Measurements from ENCODE around the gene MAD1L1.

Gene MAD1L1

DNA sequence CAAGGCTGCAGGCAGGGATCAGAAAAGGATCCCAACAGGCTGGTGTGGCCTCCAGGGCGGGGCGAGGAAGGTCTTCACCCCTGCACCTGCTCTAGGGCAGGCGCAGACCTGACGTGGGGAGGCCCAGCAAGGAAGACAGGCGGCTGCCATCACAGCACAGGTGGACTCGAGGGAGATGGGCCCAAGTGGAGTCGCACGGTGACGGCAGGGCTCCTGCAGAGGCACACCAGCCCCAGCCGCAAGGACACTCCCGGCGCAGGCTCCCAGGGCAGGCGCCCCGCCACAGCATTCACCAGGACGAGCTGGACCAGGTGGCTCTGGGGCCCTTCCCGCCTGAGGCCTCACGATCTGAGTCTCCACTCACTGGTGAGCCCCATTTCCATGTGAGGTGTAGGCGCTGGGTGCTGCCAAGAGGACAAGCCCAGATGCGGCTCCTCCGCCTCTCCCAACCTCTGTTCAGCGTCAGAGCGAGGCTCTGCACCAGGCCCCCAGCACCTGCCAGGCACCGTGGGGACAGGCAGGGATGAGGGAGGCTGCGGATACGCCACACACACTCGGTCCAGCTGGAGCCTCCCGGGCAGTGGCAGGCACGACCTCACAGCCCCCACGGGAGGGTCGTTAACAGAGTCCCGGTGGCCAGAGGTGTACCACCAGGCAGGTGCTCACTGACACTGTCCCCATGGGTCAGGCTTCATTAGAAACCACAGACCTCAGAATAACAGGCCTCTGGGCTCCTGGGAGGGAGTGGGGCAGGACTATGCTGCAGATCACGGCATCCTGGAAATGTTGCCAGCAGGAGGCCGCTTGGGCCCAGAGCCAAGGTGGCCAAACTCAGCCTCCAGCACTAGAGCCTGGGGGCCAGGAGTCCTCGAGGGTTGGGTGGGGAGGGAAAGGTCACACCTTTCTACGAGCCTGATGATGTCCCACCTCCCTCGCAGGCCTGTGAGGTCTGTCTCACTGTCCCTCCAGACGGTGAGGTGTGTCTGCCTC lies 111.6 kb downstream of the MAD1L1 start:
- no peak overlapping the region for H3K27ac ChIP-seq (ENCODE audit: insufficient read depth in 1 of 2, low read depth in 1 of 2, low read length in 2 of 2, poor library complexity in 1 of 2, severe bottlenecking in 2 of 2)
- no peak for DNase-seq

GRCh38 chr7:2120251-2120660 lies 112.5 kb downstream of the MAD1L1 start:
- H3K36me3 ChIP-seq (ENCODE audit: control insufficient read depth in 4 of 4, insufficient read depth in 4 of 4, low read length in 3 of 4) = peaks cover under 1 to 43% (median 5%) of the 10 kb centered on the region in 4 experiments
- H3K27me3 ChIP-seq (replicated peaks in 2 of 5; ENCODE audit: control insufficient read depth in 4 of 5, insufficient read depth in 5 of 5, low read length in 4 of 5) = no peaks in the 10 kb centered on the region
- POLR2A ChIA-PET = interaction anchor here (0.6 kb wide), 1 partner anchor 43 kb away, joined by 3 read pairs; no protein-coding TSS in a partner anchor
- H3K9me3 ChIP-seq (ENCODE audit: control extremely low read depth in 1 of 5, control insufficient read depth in 4 of 5, insufficient read depth in 2 of 5, low read depth in 1 of 5, low read length in 4 of 5) = no peaks in the 10 kb centered on the region
- CTCF ChIA-PET = interaction anchor here (0.9 kb wide), 1 partner anchor 26 kb away, joined by 4 read pairs; no protein-coding TSS in a partner anchor
- WGBS (ENCODE audit: insufficient coverage) = 24% methylated on average over 11 of the region's 12 CpGs
- DNase-seq = peak; percentile 47 to 83 (median 74)
- H3K27ac ChIP-seq (ENCODE audit: insufficient read depth in 1 of 2, low read depth in 1 of 2, low read length in 2 of 2, poor library complexity in 1 of 2, severe bottlenecking in 2 of 2) = no peak overlapping the region
- peaks cover 0 to 35% (median 32%) of the 10 kb centered on the region in 4 experiments for H3K4me1 ChIP-seq (ENCODE audit: control extremely low read depth in 1 of 4, control insufficient read depth in 4 of 4, insufficient read depth in 4 of 4, low read length in 3 of 4)
- peak overlapping the region in 1 of 7 experiments; percentile 50 for H3K4me3 ChIP-seq (ENCODE audit: control insufficient read depth in 1 of 7, extremely low read depth in 1 of 7, insufficient read depth in 4 of 7, low read depth in 2 of 7, low read length in 6 of 7)

More for the DNA sequence above, 111.6 kb downstream of the MAD1L1 start:
- Histone ChIP-seq H3K36me3 (ENCODE audit: control insufficient read depth in 4 of 4, insufficient read depth in 4 of 4, low read length in 3 of 4) (peaks cover 3 to 50% (median 7%) of the 10 kb centered on the region in 4 experiments), H3K4me1 (ENCODE audit: control extremely low read depth in 1 of 4, control insufficient read depth in 4 of 4, insufficient read depth in 4 of 4, low read length in 3 of 4) (peaks cover 0 to 26% (median 23%) of the 10 kb centered on the region in 4 experiments), H3K9me3 (ENCODE audit: control extremely low read depth in 1 of 5, control insufficient read depth in 4 of 5, insufficient read depth in 2 of 5, low read depth in 1 of 5, low read length in 4 of 5) (no peaks in the 10 kb centered on the region), H3K27me3 (replicated peaks in 2 of 5; ENCODE audit: control insufficient read depth in 4 of 5, insufficient read depth in 5 of 5, low read length in 4 of 5) (no peaks in the 10 kb centered on the region), H3K4me3 (ENCODE audit: control insufficient read depth in 1 of 7, extremely low read depth in 1 of 7, insufficient read depth in 4 of 7, low read depth in 2 of 7, low read length in 6 of 7) (no peak overlapping the region)
- ChIA-PET CTCF (no interaction called here), POLR2A (no interaction called here)
- 93% methylated on average over 31 of the region's 37 CpGs for WGBS (ENCODE audit: insufficient coverage)

- H3K4me1 ChIP-seq (ENCODE audit: control extremely low read depth in 1 of 4, control insufficient read depth in 4 of 4, insufficient read depth in 4 of 4, low read length in 3 of 4) = peaks cover 0 to 47% (median 36%) of the 10 kb centered on the region in 4 experiments
- H3K27me3 ChIP-seq (replicated peaks in 2 of 5; ENCODE audit: control insufficient read depth in 4 of 5, insufficient read depth in 5 of 5, low read length in 4 of 5) = no peaks in the 10 kb centered on the region
- no peak for DNase-seq
- ChIA-PET CTCF (interaction anchor here (1.2 to 1.3 kb wide), 3 partner anchors 10 to 19 kb away, joined by 3 to 6 read pairs (median 4); no protein-coding TSS in a partner anchor), POLR2A (no interaction called here)
- H3K27ac ChIP-seq (ENCODE audit: insufficient read depth in 1 of 2, low read depth in 1 of 2, low read length in 2 of 2, poor library complexity in 1 of 2, severe bottlenecking in 2 of 2) = no peak overlapping the region
- no peak overlapping the region for H3K4me3 ChIP-seq (ENCODE audit: control insufficient read depth in 1 of 7, extremely low read depth in 1 of 7, insufficient read depth in 4 of 7, low read depth in 2 of 7, low read length in 6 of 7)
- H3K9me3 ChIP-seq (ENCODE audit: control extremely low read depth in 1 of 5, control insufficient read depth in 4 of 5, insufficient read depth in 2 of 5, low read depth in 1 of 5, low read length in 4 of 5) = no peaks in the 10 kb centered on the region
- 96% methylated on average over 25 of the region's 25 CpGs for WGBS (ENCODE audit: insufficient coverage)
- peaks cover 0 to 50% (median 7%) of the 10 kb centered on the region in 4 experiments for H3K36me3 ChIP-seq (ENCODE audit: control insufficient read depth in 4 of 4, insufficient read depth in 4 of 4, low read length in 3 of 4)
Measured at GRCh38 chr7:2118630-2119190, 114.0 kb downstream of the MAD1L1 start.

DNA sequence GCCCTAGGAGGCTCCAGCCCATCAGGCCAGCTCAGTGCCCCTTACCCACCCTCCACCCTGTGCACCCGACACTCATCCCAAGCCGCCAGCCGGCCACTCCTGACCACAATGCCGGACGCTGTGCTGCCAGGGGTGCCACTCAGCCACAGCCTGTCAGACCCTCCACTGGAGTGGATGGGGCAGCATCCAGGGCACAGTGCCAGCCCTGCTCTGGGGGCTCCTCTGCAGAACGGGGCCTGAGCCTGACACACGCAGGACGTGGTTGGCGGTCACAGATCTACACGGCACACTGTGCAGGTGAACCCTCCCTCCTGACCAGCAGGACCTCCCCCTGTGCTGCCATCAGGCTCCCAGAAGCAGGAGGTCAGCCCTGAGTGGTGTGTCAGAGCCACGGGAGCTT lies 114.7 kb downstream of the MAD1L1 start:
- WGBS (ENCODE audit: insufficient coverage) = 90% methylated on average over 10 of the region's 11 CpGs
- peaks cover 0 to 48% (median 37%) of the 10 kb centered on the region in 4 experiments for H3K4me1 ChIP-seq (ENCODE audit: control extremely low read depth in 1 of 4, control insufficient read depth in 4 of 4, insufficient read depth in 4 of 4, low read length in 3 of 4)
- H3K27me3 ChIP-seq (replicated peaks in 2 of 5; ENCODE audit: control insufficient read depth in 4 of 5, insufficient read depth in 5 of 5, low read length in 4 of 5) = no peaks in the 10 kb centered on the region
- no peaks in the 10 kb centered on the region for H3K9me3 ChIP-seq (ENCODE audit: control extremely low read depth in 1 of 5, control insufficient read depth in 4 of 5, insufficient read depth in 2 of 5, low read depth in 1 of 5, low read length in 4 of 5)
- H3K36me3 ChIP-seq (ENCODE audit: control insufficient read depth in 4 of 4, insufficient read depth in 4 of 4, low read length in 3 of 4) = peaks cover 0 to 47% (median 6%) of the 10 kb centered on the region in 4 experiments
- no peak overlapping the region for H3K4me3 ChIP-seq (ENCODE audit: control insufficient read depth in 1 of 7, extremely low read depth in 1 of 7, insufficient read depth in 4 of 7, low read depth in 2 of 7, low read length in 6 of 7)
- no peak overlapping the region for H3K27ac ChIP-seq (ENCODE audit: insufficient read depth in 1 of 2, low read depth in 1 of 2, low read length in 2 of 2, poor library complexity in 1 of 2, severe bottlenecking in 2 of 2)
- no peak for DNase-seq
- ChIA-PET CTCF (interaction anchor here (2.0 kb wide), 1 partner anchor 12 kb away, joined by 7 read pairs; no protein-coding TSS in a partner anchor), POLR2A (no interaction called here)

DNA sequence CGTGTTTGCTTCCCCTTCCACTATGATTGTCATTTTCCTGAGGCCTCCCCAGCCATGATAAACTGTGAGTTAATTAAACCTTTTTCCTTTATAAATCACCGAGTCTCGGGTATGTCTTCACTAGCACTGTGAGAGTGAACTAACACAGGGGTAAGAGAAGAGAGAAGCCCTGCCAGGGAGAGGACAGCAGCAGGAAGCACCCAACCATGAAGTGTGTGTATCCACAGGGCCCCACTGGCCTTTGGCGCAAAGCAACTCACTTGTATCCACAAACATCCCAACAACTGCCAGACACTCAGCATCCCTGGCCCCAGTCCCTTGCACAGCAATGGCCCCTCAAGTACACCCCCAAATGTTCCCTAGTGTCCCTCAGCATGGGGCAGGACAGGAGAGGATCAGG lies 115.1 kb downstream of the MAD1L1 start:
- peaks cover 0 to 52% (median 41%) of the 10 kb centered on the region in 4 experiments for H3K4me1 ChIP-seq (ENCODE audit: control extremely low read depth in 1 of 4, control insufficient read depth in 4 of 4, insufficient read depth in 4 of 4, low read length in 3 of 4)
- no peak for DNase-seq
- H3K36me3 ChIP-seq (ENCODE audit: control insufficient read depth in 4 of 4, insufficient read depth in 4 of 4, low read length in 3 of 4) = peaks cover 0 to 45% (median 6%) of the 10 kb centered on the region in 4 experiments
- no peaks in the 10 kb centered on the region for H3K9me3 ChIP-seq (ENCODE audit: control extremely low read depth in 1 of 5, control insufficient read depth in 4 of 5, insufficient read depth in 2 of 5, low read depth in 1 of 5, low read length in 4 of 5)
- POLR2A ChIA-PET = interaction anchor here (0.6 kb wide), 1 partner anchor 77 kb away, joined by 3 read pairs; no protein-coding TSS in a partner anchor
- 100% methylated on average over 3 of the region's 4 CpGs for whole genome bisulfite sequencing (ENCODE audit: insufficient coverage)
- CTCF ChIA-PET = interaction anchor here (1.0 to 2.0 kb wide), 2 partner anchors 12 to 17 kb away, joined by 3 to 7 read pairs; no protein-coding TSS in a partner anchor
- no peak overlapping the region for H3K27ac ChIP-seq (ENCODE audit: insufficient read depth in 1 of 2, low read depth in 1 of 2, low read length in 2 of 2, poor library complexity in 1 of 2, severe bottlenecking in 2 of 2)
- no peak overlapping the region for H3K4me3 ChIP-seq (ENCODE audit: control insufficient read depth in 1 of 7, extremely low read depth in 1 of 7, insufficient read depth in 4 of 7, low read depth in 2 of 7, low read length in 6 of 7)
- no peaks in the 10 kb centered on the region for H3K27me3 ChIP-seq (replicated peaks in 2 of 5; ENCODE audit: control insufficient read depth in 4 of 5, insufficient read depth in 5 of 5, low read length in 4 of 5)

- WGBS (ENCODE audit: insufficient coverage) = 33% methylated on average over 8 of the region's 11 CpGs
- Histone ChIP-seq H3K36me3 (ENCODE audit: control insufficient read depth in 4 of 4, insufficient read depth in 4 of 4, low read length in 3 of 4) (peaks cover 0 to 40% (median 4%) of the 10 kb centered on the region in 4 experiments), H3K4me3 (ENCODE audit: control insufficient read depth in 1 of 7, extremely low read depth in 1 of 7, insufficient read depth in 4 of 7, low read depth in 2 of 7, low read length in 6 of 7) (no peak overlapping the region), H3K9me3 (ENCODE audit: control extremely low read depth in 1 of 5, control insufficient read depth in 4 of 5, insufficient read depth in 2 of 5, low read depth in 1 of 5, low read length in 4 of 5) (no peaks in the 10 kb centered on the region), H3K27me3 (replicated peaks in 2 of 5; ENCODE audit: control insufficient read depth in 4 of 5, insufficient read depth in 5 of 5, low read length in 4 of 5) (no peaks in the 10 kb centered on the region), H3K4me1 (ENCODE audit: control extremely low read depth in 1 of 4, control insufficient read depth in 4 of 4, insufficient read depth in 4 of 4, low read length in 3 of 4) (peaks cover 2 to 58% (median 46%) of the 10 kb centered on the region in 4 experiments), H3K27ac (ENCODE audit: insufficient read depth in 1 of 2, low read depth in 1 of 2, low read length in 2 of 2, poor library complexity in 1 of 2, severe bottlenecking in 2 of 2) (no peak overlapping the region)
- DNase-seq = peak in 2 of 3 donors; percentile 42 to 69
- ChIA-PET POLR2A (interaction anchor here (0.6 kb wide), 1 partner anchor 78 kb away, joined by 3 read pairs; no protein-coding TSS in a partner anchor), CTCF (interaction anchor here (0.6 to 2.0 kb wide), 4 partner anchors 11 to 232 kb away, joined by 3 to 7 read pairs (median 3); no protein-coding TSS in a partner anchor)
Measured at GRCh38 chr7:2116989-2117591, 115.7 kb downstream of the MAD1L1 start.

All from common myeloid progenitor, CD34-positive (primary cell).